ENCODE results near the gene RERE.

The RERE gene

GRCh38 chr1:8355439-8356255, 461.8 kb downstream of the RERE start:
- no peak for DNase-seq (ENCODE audit: low read depth)
- TF ChIP-seq CTCF (conservative IDR thresholded peaks at IDR 0.05; ENCODE audit: control insufficient read depth, insufficient read depth, low read depth, low read length), result no peak
- no peak overlapping the region for H3K4me3 ChIP-seq (ENCODE audit: control insufficient read depth, low read depth, low read length)

- TF ChIP-seq CTCF (conservative IDR thresholded peaks at IDR 0.05; ENCODE audit: control insufficient read depth, insufficient read depth, low read depth, low read length), result no peak
- H3K4me3 ChIP-seq (ENCODE audit: control insufficient read depth, low read depth, low read length), result no peak overlapping the region
- no peak for DNase-seq (ENCODE audit: low read depth)
These were observed 463.4 kb downstream of the RERE start for GRCh38 chr1:8354038-8354437.

- no peak for TF ChIP-seq CTCF (conservative IDR thresholded peaks at IDR 0.05; ENCODE audit: control insufficient read depth, insufficient read depth, low read depth, low read length)
- H3K4me3 ChIP-seq (ENCODE audit: control insufficient read depth, low read depth, low read length), result no peak overlapping the region
- DNase-seq (ENCODE audit: low read depth), result no peak
These were observed 464.3 kb downstream of the RERE start for GRCh38 chr1:8352886-8353785.

GRCh38 chr1:8352471-8352845, 465.0 kb downstream of the RERE start:
- H3K4me3 ChIP-seq (ENCODE audit: control insufficient read depth, low read depth, low read length), result no peak overlapping the region
- DNase-seq (ENCODE audit: low read depth), result no peak
- no peak for TF ChIP-seq CTCF (conservative IDR thresholded peaks at IDR 0.05; ENCODE audit: control insufficient read depth, insufficient read depth, low read depth, low read length)

GRCh38 chr1:8351693-8352470, 465.6 kb downstream of the RERE start:
- peak; percentile 66 for TF ChIP-seq CTCF (conservative IDR thresholded peaks at IDR 0.05; ENCODE audit: control insufficient read depth, insufficient read depth, low read depth, low read length)
- no peak overlapping the region for H3K4me3 ChIP-seq (ENCODE audit: control insufficient read depth, low read depth, low read length)
- no peak for DNase-seq (ENCODE audit: low read depth)

- no peak overlapping the region for H3K4me3 ChIP-seq (ENCODE audit: control insufficient read depth, low read depth, low read length)
- TF ChIP-seq CTCF (conservative IDR thresholded peaks at IDR 0.05; ENCODE audit: control insufficient read depth, insufficient read depth, low read depth, low read length), result no peak
- no peak for DNase-seq (ENCODE audit: low read depth)
These were observed 466.3 kb downstream of the RERE start for GRCh38 chr1:8350914-8351684.
